IPS-NIHi7 (cell line): Measurements from ENCODE around the gene RCL1.
"Not testable (repeated sequence)": the region's sequence is repeated elsewhere in the genome, so short reads cannot be mapped to it uniquely, and the experiment has no call there.

ENCODE experiments used
- DNase-seq: peaks from one replicate; pipeline ENCODE4 v3.0.0; 2012; ENCODE audit warnings: mixed read lengths; ENCODE audit errors: extremely low spot score

RCL1 gene, protein sequence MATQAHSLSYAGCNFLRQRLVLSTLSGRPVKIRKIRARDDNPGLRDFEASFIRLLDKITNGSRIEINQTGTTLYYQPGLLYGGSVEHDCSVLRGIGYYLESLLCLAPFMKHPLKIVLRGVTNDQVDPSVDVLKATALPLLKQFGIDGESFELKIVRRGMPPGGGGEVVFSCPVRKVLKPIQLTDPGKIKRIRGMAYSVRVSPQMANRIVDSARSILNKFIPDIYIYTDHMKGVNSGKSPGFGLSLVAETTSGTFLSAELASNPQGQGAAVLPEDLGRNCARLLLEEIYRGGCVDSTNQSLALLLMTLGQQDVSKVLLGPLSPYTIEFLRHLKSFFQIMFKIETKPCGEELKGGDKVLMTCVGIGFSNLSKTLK

GRCh38 chr9:4792572-4793458, at the start of gene RCL1:
Gene RCL1, plus strand, starts transcription at chr9:4792944. Its CDS starts 148 bp downstream, at chr9:4793092.
- DNase-seq, result peak; percentile 98

DNA sequence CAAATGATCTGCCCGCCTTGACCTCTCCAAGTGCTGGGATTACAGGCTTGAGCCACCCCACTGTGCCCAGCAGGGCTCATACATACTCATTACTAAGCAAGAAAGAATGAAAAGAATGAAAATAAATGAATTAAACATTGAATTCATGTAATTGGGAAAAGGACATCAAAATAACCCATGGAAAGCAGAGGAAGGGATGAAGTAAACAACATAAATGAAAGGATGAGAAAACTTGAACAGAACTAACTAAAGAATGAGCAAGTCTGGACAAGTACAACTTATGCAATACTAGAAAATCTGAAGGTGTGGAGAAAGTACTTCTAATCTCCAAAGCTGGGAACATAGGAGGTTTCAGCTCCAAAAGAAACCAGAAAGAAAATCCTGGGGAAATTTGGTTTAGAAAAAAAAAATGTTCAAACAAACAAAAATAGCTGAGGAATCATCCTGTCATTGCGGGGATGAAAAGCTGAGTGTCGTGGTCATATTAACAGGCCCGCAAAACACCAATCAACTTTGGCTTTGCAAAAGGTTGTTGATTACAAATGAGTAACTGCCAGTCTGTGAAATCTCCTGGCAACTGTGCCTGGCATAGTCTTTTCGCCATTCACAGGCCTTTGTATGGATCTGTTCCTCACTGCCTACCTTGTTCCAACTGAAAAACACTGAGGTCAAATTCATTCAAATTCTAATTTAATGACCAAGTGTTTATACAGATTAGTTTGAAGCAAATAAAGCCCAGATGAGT, 49.4 kb upstream of the RCL1 start:
- no peak for DNase-seq

- no peak for DNase-seq
These were observed 46.3 kb upstream of the RCL1 start for GRCh38 chr9:4746278-4747030.

DNA sequence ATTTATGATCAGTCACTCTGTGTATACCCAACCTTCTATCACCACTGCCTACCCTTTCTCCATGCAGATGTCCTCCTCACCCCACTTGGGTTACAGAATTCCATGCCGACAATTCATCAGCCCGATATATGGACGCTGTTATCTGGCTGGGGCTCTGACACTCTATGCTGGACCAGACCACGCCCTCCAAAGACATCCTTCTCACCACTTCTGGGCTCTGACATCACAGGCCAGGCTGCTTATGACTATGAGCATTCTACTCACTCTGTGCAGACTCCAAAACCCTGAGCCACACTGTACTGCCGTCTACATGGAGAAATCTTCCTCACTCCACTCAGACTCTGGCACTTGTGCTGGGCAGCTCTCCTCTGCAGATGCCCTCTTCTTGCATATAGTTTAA, 44.1 kb upstream of the RCL1 start:
- DNase-seq, result no peak

DNA sequence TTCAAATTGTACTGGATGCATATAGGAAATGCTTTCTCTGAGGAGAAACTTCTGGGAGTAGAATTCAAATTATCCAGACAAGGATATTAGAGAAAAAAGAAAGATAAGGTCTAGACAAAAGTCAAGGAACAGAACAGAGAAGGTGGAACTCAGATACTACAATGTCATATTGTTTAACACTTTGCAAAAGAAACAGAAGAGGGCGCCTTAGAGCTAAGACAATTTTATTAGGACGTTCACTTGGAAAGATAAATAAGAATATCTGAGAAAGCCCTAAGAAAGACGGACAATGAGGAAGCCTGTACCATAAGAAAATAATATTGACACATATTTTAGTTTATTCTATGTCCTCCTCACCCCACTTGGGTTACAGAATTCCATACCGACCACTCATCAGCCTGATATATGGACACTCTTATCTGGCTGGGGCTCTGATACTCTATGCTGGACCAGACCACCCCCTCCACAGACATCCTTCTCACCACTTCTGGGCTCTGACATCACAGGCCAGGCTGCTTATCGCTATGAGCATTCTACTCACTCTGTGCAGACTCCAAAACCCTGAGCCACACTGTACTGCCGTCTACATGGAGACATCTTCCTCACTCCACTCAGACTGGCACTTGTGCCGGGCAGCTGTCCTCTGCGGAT, 42.6 kb upstream of the RCL1 start:
- DNase-seq, result peak; percentile 20

- DNase-seq, result not testable (repeated sequence)
These were observed 38.2 kb upstream of the RCL1 start for GRCh38 chr9:4754530-4754929.

GRCh38 chr9:4755026-4755609, 37.6 kb upstream of the RCL1 start:
- no peak for DNase-seq

DNA sequence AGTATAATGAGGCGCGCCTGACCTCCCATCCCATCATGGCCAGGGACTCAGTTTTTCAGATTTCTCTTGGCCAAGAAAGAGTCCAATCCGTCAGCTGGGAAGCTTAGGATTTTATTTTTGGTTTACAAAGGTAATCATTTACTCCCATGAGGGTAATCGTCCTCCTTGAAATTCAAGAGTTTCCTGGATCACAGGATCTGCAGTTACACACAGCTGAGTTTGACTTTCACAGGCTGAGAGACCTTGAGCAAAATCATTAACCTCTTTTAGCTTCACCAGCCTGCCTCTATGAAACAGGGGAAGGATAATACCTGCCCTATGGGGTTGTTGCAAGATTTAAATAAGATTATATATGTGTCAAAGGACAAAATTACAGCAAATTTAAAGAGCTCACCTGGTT, 36.3 kb upstream of the RCL1 start:
- no peak for DNase-seq

DNA sequence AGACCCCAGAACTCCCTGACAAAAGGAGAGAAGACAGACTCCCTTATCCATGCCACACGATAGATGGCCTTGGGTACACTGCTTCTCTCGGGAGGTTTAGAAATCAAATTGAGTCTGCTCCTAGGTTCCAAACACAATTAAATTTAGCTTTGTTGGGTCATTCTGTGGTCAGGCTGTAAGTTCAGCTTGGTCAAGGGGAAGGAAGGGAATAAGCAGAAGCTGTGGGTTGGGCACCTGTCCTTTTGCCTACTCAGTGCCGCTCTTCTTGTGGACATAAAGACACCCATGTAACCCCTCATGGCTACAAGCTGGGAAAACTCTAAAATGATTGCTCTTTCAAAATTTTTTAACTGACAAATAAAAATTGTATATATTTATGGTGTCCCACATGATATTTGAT, 32.6 kb upstream of the RCL1 start:
- no peak for DNase-seq

GRCh38 chr9:4762108-4762885, 30.4 kb upstream of the RCL1 start:
- peak; percentile 56 for DNase-seq

DNA sequence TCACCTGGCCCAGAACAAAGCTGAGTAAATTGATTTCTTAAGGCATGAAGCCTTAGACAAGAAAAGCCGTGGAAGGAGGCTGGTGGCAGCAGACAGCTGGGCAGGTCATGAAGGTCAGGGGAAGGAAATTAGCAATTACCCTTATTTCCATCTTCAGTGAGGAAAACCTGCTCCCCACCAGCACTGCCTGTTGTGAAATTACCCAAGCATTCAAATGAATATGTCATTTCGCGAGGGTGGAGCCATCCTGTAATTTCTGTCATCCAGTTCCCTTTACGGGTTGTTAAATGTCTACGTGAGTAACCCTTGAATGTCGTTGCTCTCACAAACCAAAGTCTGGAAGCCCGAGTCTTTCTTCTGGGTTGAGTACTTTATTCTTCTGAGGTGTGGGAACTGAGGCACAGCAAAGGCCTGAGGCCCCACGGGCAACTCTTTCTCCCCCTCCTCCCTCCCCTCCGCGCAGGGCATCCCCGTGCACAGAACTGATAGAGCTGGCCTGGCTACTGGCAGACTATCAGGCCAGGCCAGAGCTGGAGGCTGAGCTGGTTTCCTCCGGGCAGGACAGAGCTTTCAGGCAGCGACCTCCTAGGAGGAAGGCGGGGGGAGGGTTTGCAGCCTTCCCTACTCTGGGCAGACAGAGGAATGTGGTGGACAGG, 29.7 kb upstream of the RCL1 start:
- peak; percentile 78 for DNase-seq

DNA sequence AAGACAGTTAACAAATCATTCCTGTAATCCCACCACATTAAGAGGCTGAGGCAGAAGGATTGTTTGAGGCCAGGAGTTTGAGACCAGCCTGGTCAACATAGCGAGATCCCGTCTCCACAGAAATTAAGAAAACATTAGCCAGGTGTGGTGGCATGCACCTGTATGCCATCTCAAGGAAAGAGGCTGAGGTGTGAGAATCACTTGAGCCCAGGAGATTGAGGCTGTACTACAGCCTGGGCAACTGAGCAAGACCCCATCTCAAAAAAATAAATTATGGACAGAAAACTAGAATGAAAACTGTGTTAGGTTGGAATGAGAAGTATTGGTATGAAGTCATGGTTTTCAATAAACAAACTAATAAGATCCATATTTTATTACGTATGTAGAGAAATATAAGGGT, 28.7 kb upstream of the RCL1 start:
- no peak for DNase-seq

DNA sequence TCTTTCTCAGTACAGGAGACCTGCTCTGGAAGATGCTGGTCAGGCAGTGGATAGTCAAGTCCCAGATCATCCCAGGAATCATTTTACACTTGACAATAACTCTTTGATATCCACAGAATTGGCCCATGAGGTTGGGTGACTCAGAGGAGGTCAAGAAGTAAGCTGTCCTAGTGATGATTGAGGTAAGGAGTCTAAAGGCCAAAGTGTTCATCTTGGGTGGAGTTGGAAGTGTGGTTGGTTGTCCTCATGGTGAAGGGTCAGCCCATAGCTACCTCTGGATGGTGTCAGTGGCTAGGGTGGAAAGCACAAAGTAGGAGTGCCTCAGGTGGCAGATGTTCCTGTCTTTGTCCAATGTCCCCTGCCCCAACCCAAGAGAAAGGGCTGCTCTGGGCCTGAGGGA, 24.1 kb upstream of the RCL1 start:
- DNase-seq, result no peak

- DNase-seq, result no peak
These were observed 23.2 kb upstream of the RCL1 start for GRCh38 chr9:4769321-4770080.

GRCh38 chr9:4771788-4772187, 21.0 kb upstream of the RCL1 start:
- DNase-seq, result no peak

- no peak for DNase-seq
These were observed 18.5 kb upstream of the RCL1 start for GRCh38 chr9:4774209-4774608.

DNA sequence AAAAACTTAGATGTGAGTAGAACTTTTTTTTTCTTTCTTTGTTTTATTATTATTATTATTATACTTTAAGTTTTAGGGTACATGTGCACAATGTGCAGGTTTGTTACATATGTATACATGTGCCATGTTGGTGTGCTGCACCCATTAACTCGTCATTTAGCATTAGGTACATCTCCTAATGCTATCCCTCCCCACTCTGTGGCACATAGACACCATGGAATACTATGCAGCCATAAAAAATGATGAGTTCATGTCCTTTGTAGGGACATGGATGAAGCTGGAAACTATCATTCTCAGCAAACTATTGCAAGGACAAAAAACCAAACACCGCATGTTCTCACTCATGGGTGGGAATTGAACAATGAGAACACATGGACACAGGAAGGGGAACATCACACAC, 17.8 kb upstream of the RCL1 start:
- DNase-seq, result not testable (repeated sequence)

DNA sequence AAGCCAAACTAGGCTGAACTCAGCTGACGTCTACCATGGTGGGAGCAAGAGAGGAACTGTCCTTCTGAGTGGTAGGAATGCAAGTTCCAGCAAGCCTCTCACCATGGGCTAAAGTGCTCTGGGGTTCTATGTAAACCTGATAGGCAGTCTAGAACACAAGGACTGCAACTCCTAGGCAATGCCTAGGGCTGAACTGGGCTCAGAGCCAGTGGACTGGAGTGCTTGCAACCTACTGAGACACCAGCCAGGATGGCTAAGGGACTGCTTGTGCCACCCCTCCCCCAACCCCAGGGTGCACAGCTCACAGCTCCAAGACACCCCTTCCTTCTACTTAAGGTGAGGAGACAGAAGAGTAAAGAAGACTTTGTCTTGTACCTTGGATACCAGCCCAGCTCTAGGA, 12.1 kb upstream of the RCL1 start:
- no peak for DNase-seq

DNA sequence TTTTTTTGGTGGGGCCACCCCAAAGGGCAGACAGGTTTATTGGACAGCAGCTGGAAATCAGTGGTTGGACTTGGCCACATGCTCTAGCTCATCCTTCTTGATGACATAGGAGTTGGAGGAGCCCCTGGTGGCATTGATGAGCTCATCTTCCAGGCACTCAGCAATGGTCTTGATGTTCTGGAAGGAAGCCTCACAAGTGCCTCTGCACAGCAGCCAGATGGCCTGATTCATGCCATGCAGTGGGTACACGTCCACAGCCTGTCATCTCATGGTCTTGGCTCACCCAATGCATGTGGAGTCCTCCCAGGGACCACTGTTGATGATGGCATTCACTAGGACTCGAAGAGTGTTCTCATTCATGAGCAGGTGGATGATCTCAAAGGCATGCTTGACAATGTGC, 11.3 kb upstream of the RCL1 start:
- DNase-seq, result no peak
